Stimulated activated effector memory CD8-positive, alpha-beta T cell treated with anti-CD3 and anti-CD28 coated beads, Interleukin-12 subunit alpha, Interleukin-12 subunit beta, amount 100 ng/mL, for 72 hours (primary cell): ENCODE measurements around the gene FRMD4A.

Experiments used
- ATAC-seq: fragments of 150-1000 bp; cut with Tn5 transposase; 2 replicates; pipeline ENCODE4 v1.10.0; 2021
- DNase-seq, 2 donors: peaks; one replicate each; pipeline ENCODE4 v3.0.0; 2021 to 2022; ENCODE audit warnings: low spot score in 2 of 2
- H3K27ac Mint-ChIP-seq: one replicate; pipeline ENCODE4 v1.8.0; 2022; ENCODE audit warnings: mild to moderate bottlenecking, mixed read lengths
- H3K36me3 Mint-ChIP-seq: one replicate; pipeline ENCODE4 v1.8.0; 2022; ENCODE audit warnings: mild to moderate bottlenecking, mixed read lengths
- H3K4me1 Mint-ChIP-seq: one replicate; pipeline ENCODE4 v1.8.0; 2022; ENCODE audit warnings: mixed read lengths
- H3K4me3 Mint-ChIP-seq: one replicate; pipeline ENCODE4 v1.8.0; 2022; ENCODE audit warnings: mild to moderate bottlenecking, mixed read lengths
- H3K9me3 Mint-ChIP-seq: one replicate; pipeline ENCODE4 v1.8.0; 2022; ENCODE audit warnings: mixed read lengths

The FRMD4A gene

GRCh38 chr10:14330388-14331061 lies at the start of gene FRMD4A:
Gene FRMD4A (minus strand): TSS chr10:14330924.
- H3K36me3 Mint-ChIP-seq: no peaks in the 10 kb centered on the region
- no peaks in the 10 kb centered on the region for H3K4me1 Mint-ChIP-seq
- H3K9me3 Mint-ChIP-seq: no peaks in the 10 kb centered on the region
- H3K4me3 Mint-ChIP-seq: no peak within 1 kb of the TSS
- no peak for DNase-seq
- no peak for ATAC-seq
- H3K27ac Mint-ChIP-seq: no peak within 1 kb of the TSS

GRCh38 chr10:14379556-14380280 lies 49.0 kb upstream of the FRMD4A start:
- no peak for ATAC-seq
- Mint-ChIP-seq H3K36me3 (no peaks in the 10 kb centered on the region), H3K4me3 (no peak overlapping the region), H3K9me3 (no peaks in the 10 kb centered on the region), H3K27ac (no peak overlapping the region), H3K4me1 (no peaks in the 10 kb centered on the region)
- DNase-seq: no peak

GRCh38 chr10:14378387-14378960 lies 47.8 kb upstream of the FRMD4A start:
- Mint-ChIP-seq H3K27ac (no peak overlapping the region), H3K4me1 (no peaks in the 10 kb centered on the region), H3K4me3 (no peak overlapping the region), H3K36me3 (no peaks in the 10 kb centered on the region), H3K9me3 (no peaks in the 10 kb centered on the region)
- DNase-seq (no peak), ATAC-seq (no peak)

GRCh38 chr10:14377591-14378175 lies 47.0 kb upstream of the FRMD4A start:
- no peak for DNase-seq
- no peak overlapping the region for H3K4me3 Mint-ChIP-seq
- H3K9me3 Mint-ChIP-seq: no peaks in the 10 kb centered on the region
- no peaks in the 10 kb centered on the region for H3K4me1 Mint-ChIP-seq
- no peaks in the 10 kb centered on the region for H3K36me3 Mint-ChIP-seq
- H3K27ac Mint-ChIP-seq: no peak overlapping the region
- no peak for ATAC-seq

- H3K36me3 Mint-ChIP-seq: no peaks in the 10 kb centered on the region
- H3K4me3 Mint-ChIP-seq: no peak overlapping the region
- no peak for ATAC-seq
- DNase-seq: no peak
- no peak overlapping the region for H3K27ac Mint-ChIP-seq
- H3K4me1 Mint-ChIP-seq: no peaks in the 10 kb centered on the region
- no peaks in the 10 kb centered on the region for H3K9me3 Mint-ChIP-seq
Measured at GRCh38 chr10:14374745-14375445, 44.2 kb upstream of the FRMD4A start.

- ATAC-seq: no peak
- no peaks in the 10 kb centered on the region for H3K4me1 Mint-ChIP-seq
- no peaks in the 10 kb centered on the region for H3K36me3 Mint-ChIP-seq
- DNase-seq: no peak
- H3K4me3 Mint-ChIP-seq: no peak overlapping the region
- no peak overlapping the region for H3K27ac Mint-ChIP-seq
- no peaks in the 10 kb centered on the region for H3K9me3 Mint-ChIP-seq
Measured at GRCh38 chr10:14372606-14373005, 41.9 kb upstream of the FRMD4A start.

GRCh38 chr10:14371581-14371980 lies 40.9 kb upstream of the FRMD4A start:
- Mint-ChIP-seq H3K9me3 (no peaks in the 10 kb centered on the region), H3K4me3 (no peak overlapping the region), H3K36me3 (no peaks in the 10 kb centered on the region), H3K27ac (no peak overlapping the region), H3K4me1 (no peaks in the 10 kb centered on the region)
- ATAC-seq (no peak), DNase-seq (no peak)

GRCh38 chr10:14370894-14371293 lies 40.2 kb upstream of the FRMD4A start:
- Mint-ChIP-seq H3K4me1 (no peaks in the 10 kb centered on the region), H3K27ac (no peak overlapping the region), H3K4me3 (no peak overlapping the region), H3K36me3 (no peaks in the 10 kb centered on the region), H3K9me3 (no peaks in the 10 kb centered on the region)
- no peak for ATAC-seq
- DNase-seq: no peak

GRCh38 chr10:14369906-14370305 lies 39.2 kb upstream of the FRMD4A start:
- ATAC-seq (no peak), DNase-seq (no peak)
- Mint-ChIP-seq H3K4me3 (no peak overlapping the region), H3K9me3 (no peaks in the 10 kb centered on the region), H3K27ac (no peak overlapping the region), H3K4me1 (no peaks in the 10 kb centered on the region), H3K36me3 (no peaks in the 10 kb centered on the region)

GRCh38 chr10:14366760-14367159 lies 36.0 kb upstream of the FRMD4A start:
- no peak overlapping the region for H3K4me3 Mint-ChIP-seq
- no peak overlapping the region for H3K27ac Mint-ChIP-seq
- DNase-seq (no peak), ATAC-seq (no peak)
- no peaks in the 10 kb centered on the region for H3K4me1 Mint-ChIP-seq
- H3K9me3 Mint-ChIP-seq: no peaks in the 10 kb centered on the region
- H3K36me3 Mint-ChIP-seq: no peaks in the 10 kb centered on the region

GRCh38 chr10:14365266-14365665 lies 34.5 kb upstream of the FRMD4A start:
- H3K9me3 Mint-ChIP-seq: no peaks in the 10 kb centered on the region
- ATAC-seq: no peak
- no peak overlapping the region for H3K4me3 Mint-ChIP-seq
- H3K4me1 Mint-ChIP-seq: no peaks in the 10 kb centered on the region
- no peak overlapping the region for H3K27ac Mint-ChIP-seq
- DNase-seq: no peak
- no peaks in the 10 kb centered on the region for H3K36me3 Mint-ChIP-seq

GRCh38 chr10:14362104-14362503 lies 31.4 kb upstream of the FRMD4A start:
- Mint-ChIP-seq H3K27ac (no peak overlapping the region), H3K4me1 (no peaks in the 10 kb centered on the region), H3K36me3 (no peaks in the 10 kb centered on the region), H3K4me3 (no peak overlapping the region), H3K9me3 (no peaks in the 10 kb centered on the region)
- ATAC-seq (no peak), DNase-seq (no peak)

- H3K9me3 Mint-ChIP-seq: no peaks in the 10 kb centered on the region
- no peaks in the 10 kb centered on the region for H3K4me1 Mint-ChIP-seq
- ATAC-seq (no peak), DNase-seq (no peak)
- H3K36me3 Mint-ChIP-seq: no peaks in the 10 kb centered on the region
- H3K27ac Mint-ChIP-seq: no peak overlapping the region
- H3K4me3 Mint-ChIP-seq: no peak overlapping the region
Measured at GRCh38 chr10:14360961-14361360, 30.2 kb upstream of the FRMD4A start.

GRCh38 chr10:14360515-14360914 lies 29.8 kb upstream of the FRMD4A start:
- Mint-ChIP-seq H3K9me3 (no peaks in the 10 kb centered on the region), H3K36me3 (no peaks in the 10 kb centered on the region), H3K4me1 (no peaks in the 10 kb centered on the region), H3K4me3 (no peak overlapping the region), H3K27ac (no peak overlapping the region)
- DNase-seq (no peak), ATAC-seq (no peak)

GRCh38 chr10:14358886-14359573 lies 28.3 kb upstream of the FRMD4A start:
- Mint-ChIP-seq H3K4me3 (no peak overlapping the region), H3K4me1 (no peaks in the 10 kb centered on the region), H3K36me3 (no peaks in the 10 kb centered on the region), H3K9me3 (no peaks in the 10 kb centered on the region), H3K27ac (no peak overlapping the region)
- no peak for ATAC-seq
- DNase-seq: no peak
